OCI-LY7 (cell line): ENCODE measurements around the gene RNF123. TPM values are rescaled to one million over a fixed set of nuclear protein-coding genes. Genes with fewer than 3 reads are reported as not detected.

Source experiments
- BruUV-seq: library from RNA; stranded (reverse); fragments of 400-500 nt; replicated peaks from 2 replicates; lab custom pipeline; 2021; lab: Mats Ljungman, UMichigan
- CTCF ChIA-PET: fragments of 300-600 bp; sonication (Branson Sonifier 250); formaldehyde crosslinking; loops from one replicate; lab custom pipeline; 2022; ENCODE audit warnings: antibody characterized with exemption; ENCODE audit not compliant: unreplicated experiment; lab: Charles Lee
- POLR2A ChIA-PET: fragments of 300-600 bp; sonication (Branson Sonifier 250); formaldehyde crosslinking; loops from one replicate; lab custom pipeline; 2022; ENCODE audit warnings: antibody characterized with exemption; lab: Charles Lee
- DNase-seq: peaks from one replicate; pipeline ENCODE4 v3.0.0-alpha.2; 2015; ENCODE audit warnings: low spot score
- H2AFZ ChIP-seq: fragments of 200-600 bp; sonication (generic), shearing (Covaris generic); 2 replicates; pipeline ENCODE4 v1.6.1; 2014; ENCODE audit warnings: mild to moderate bottlenecking, antibody characterized with exemption, low read length, moderate library complexity
- H3K27ac ChIP-seq: fragments of 200-600 bp; sonication (generic); 2 replicates; pipeline ENCODE4 v1.5.1; 2014; ENCODE audit warnings: mixed run types, low read depth, mild to moderate bottlenecking, moderate library complexity, low read length, inconsistent platforms; ENCODE audit not compliant: poor library complexity, severe bottlenecking
- H3K36me3 ChIP-seq: fragments of 200-600 bp; sonication (generic); 2 replicates; pipeline ENCODE4 v1.6.1; 2014; ENCODE audit warnings: mild to moderate bottlenecking, antibody characterized with exemption, low read length, moderate library complexity, mixed read lengths; ENCODE audit not compliant: insufficient read depth
- H3K4me1 ChIP-seq: fragments of 200-600 bp; sonication (generic); 2 replicates; pipeline ENCODE4 v1.5.1; 2014; ENCODE audit warnings: mild to moderate bottlenecking, low read length; ENCODE audit not compliant: insufficient read depth, poor library complexity, severe bottlenecking
- H3K4me2 ChIP-seq: fragments of 200-600 bp; sonication (generic); 2 replicates; pipeline ENCODE4 v1.6.1; 2014; ENCODE audit warnings: mild to moderate bottlenecking, low read length
- H3K4me3 ChIP-seq: fragments of 200-600 bp; sonication (generic); 2 replicates; pipeline ENCODE4 v1.5.1; 2014; ENCODE audit warnings: mild to moderate bottlenecking, low read depth, low read length; ENCODE audit not compliant: poor library complexity, severe bottlenecking
- H3K79me2 ChIP-seq: fragments of 200-600 bp; sonication (generic); 2 replicates; pipeline ENCODE4 v1.6.1; 2016; ENCODE audit warnings: low read depth, mild to moderate bottlenecking, low read length, moderate library complexity, mixed read lengths; ENCODE audit not compliant: insufficient read depth
- H3K9me2 ChIP-seq: fragments of 200-600 bp; sonication (generic); 2 replicates; pipeline ENCODE4 v1.6.1; 2016; ENCODE audit warnings: mild to moderate bottlenecking, low read length, mixed read lengths; ENCODE audit not compliant: insufficient read depth
- H3K9me3 ChIP-seq: fragments of 200-600 bp; sonication (generic); 2 replicates; pipeline ENCODE4 v1.6.1; 2014; ENCODE audit warnings: mild to moderate bottlenecking, mixed run types, low read length, mixed read lengths
- H4K20me1 ChIP-seq: fragments of 200-600 bp; sonication (generic); 2 replicates; pipeline ENCODE4 v1.6.1; 2014; ENCODE audit warnings: mild to moderate bottlenecking, antibody characterized with exemption, low read length, moderate library complexity, mixed read lengths; ENCODE audit not compliant: insufficient read depth
- CTCF ChIP-seq: fragments of 200-600 bp; sonication (generic); conservative IDR thresholded peaks from 2 replicates; pipeline ENCODE4 v1.5.1; 2014; ENCODE audit warnings: mild to moderate bottlenecking, antibody characterized with exemption, low read length, moderate library complexity, mixed read lengths
- EZH2phosphoT487 ChIP-seq: fragments of 200-600 bp; sonication (generic); IDR thresholded peaks from 2 replicates; pipeline ENCODE4 v1.6.1; 2018; ENCODE audit warnings: low read depth, borderline replicate concordance, mild to moderate bottlenecking, mixed run types, antibody characterized with exemption, low read length, moderate library complexity, mixed read lengths
- intact Hi-C: fragments of 100-400 bp; cut with micrococcal nuclease; formaldehyde crosslinking; loops from one replicate; pipeline ENCODE4 v1.10.0; 2022; ENCODE audit not compliant: unreplicated experiment
- total RNA-seq, 2 experiments: library from RNA; depleted of rRNA in 1 of 2; stranded (reverse); fragments of >200 nt in 1 of 2; shearing (Covaris generic) in 1 of 2; gene quantifications; 2 replicates each; pipeline ENCODE4 v1.2.3, GENCODE V29; 2014 to 2022

RNF123 gene
- total RNA-seq, 2 experiments from 2014 or later = 20.8 to 48.4 TPM

GRCh38 chr3:49729966-49730609 is 40.7 kb downstream of the RNF123 start:
- no peaks in the 10 kb centered on the region for H3K79me2 ChIP-seq
- intact Hi-C loops = no loop called here
- no peaks in the 10 kb centered on the region for H4K20me1 ChIP-seq
- no peak for TF ChIP-seq EZH2phosphoT487
- TF ChIP-seq CTCF = no peak
- no peak overlapping the region for H3K27ac ChIP-seq
- H3K9me2 ChIP-seq = no peaks in the 10 kb centered on the region
- no peak overlapping the region for H2AFZ ChIP-seq
- H3K4me3 ChIP-seq = no peak overlapping the region
- ChIA-PET CTCF (no interaction called here), POLR2A (interaction anchor here (0.7 kb wide), 1 partner anchor 197 kb away, joined by 3 read pairs; no protein-coding TSS in a partner anchor)
- BruUV-seq = no TSS peak
- H3K4me1 ChIP-seq = peaks cover 28% of the 10 kb centered on the region
- peaks cover 72% of the 10 kb centered on the region for H3K36me3 ChIP-seq
- no peaks in the 10 kb centered on the region for H3K9me3 ChIP-seq
- no peak for DNase-seq
- no peak overlapping the region for H3K4me2 ChIP-seq

- Histone ChIP-seq H3K9me2 (no peaks in the 10 kb centered on the region), H3K36me3 (peaks cover 72% of the 10 kb centered on the region), H3K4me2 (no peak overlapping the region), H2AFZ (no peak overlapping the region), H3K4me1 (peaks cover 5% of the 10 kb centered on the region), H4K20me1 (no peaks in the 10 kb centered on the region), H3K27ac (no peak overlapping the region), H3K9me3 (no peaks in the 10 kb centered on the region), H3K4me3 (no peak overlapping the region), H3K79me2 (no peaks in the 10 kb centered on the region)
- TF ChIP-seq CTCF (no peak), EZH2phosphoT487 (no peak)
- ChIA-PET CTCF (no interaction called here), POLR2A (no interaction called here)
- intact Hi-C loops = no loop called here
- BruUV-seq = no TSS peak
- no peak for DNase-seq
Observed at GRCh38 chr3:49732597-49732996, 43.2 kb downstream of the RNF123 start.

- Histone ChIP-seq H3K9me2 (no peaks in the 10 kb centered on the region), H2AFZ (no peak overlapping the region), H3K79me2 (no peaks in the 10 kb centered on the region), H3K9me3 (no peaks in the 10 kb centered on the region), H3K36me3 (peaks cover 76% of the 10 kb centered on the region), H3K27ac (no peak overlapping the region), H4K20me1 (no peaks in the 10 kb centered on the region), H3K4me3 (no peak overlapping the region), H3K4me2 (no peak overlapping the region), H3K4me1 (no peaks in the 10 kb centered on the region)
- TF ChIP-seq EZH2phosphoT487 = no peak
- TF ChIP-seq CTCF = no peak
- CTCF ChIA-PET = interaction anchor here (0.6 kb wide), 1 partner anchor 461 kb away, joined by 3 read pairs; no protein-coding TSS in a partner anchor
- no TSS peak for BruUV-seq
- DNase-seq = no peak
- POLR2A ChIA-PET = interaction anchor here (0.6 kb wide), 1 partner anchor 11 kb away, joined by 5 read pairs; no protein-coding TSS in a partner anchor
- intact Hi-C loops = no loop called here
Observed at GRCh38 chr3:49733551-49733950, 44.2 kb downstream of the RNF123 start.
